PFSK-1 (cell line): Measurements from ENCODE around the gene FBXL13.

Experiments
- FOXP2 ChIP-seq: optimal IDR thresholded peaks from 2 replicates; pipeline ENCODE3; 2011; ENCODE audit warnings: borderline replicate concordance, control low read depth, inconsistent platforms; ENCODE audit not compliant: insufficient read depth; ENCODE audit errors: extremely low read length, extremely low read depth
- POLR2AphosphoS5 ChIP-seq: IDR thresholded peaks from 2 replicates; pipeline ENCODE4 v1.6.1; 2012; ENCODE audit warnings: low read depth, mild to moderate bottlenecking, control low read depth, low read length, moderate library complexity
- REST ChIP-seq, 2 experiments: IDR thresholded peaks; 2 replicates each; pipeline versions ENCODE4 v1.6.1 to v1.8.0; 2011 to 2012; ENCODE audit warnings: low read depth in 2 of 2, low read length in 2 of 2, control low read depth in 1 of 2, inconsistent platforms in 1 of 2, mild to moderate bottlenecking in 1 of 2, moderate library complexity in 1 of 2; ENCODE audit not compliant: insufficient read depth in 1 of 2
- SIN3A ChIP-seq: IDR thresholded peaks from 2 replicates; pipeline ENCODE4 v1.6.1; 2012; ENCODE audit warnings: mild to moderate bottlenecking, low read length, moderate library complexity, borderline replicate concordance; ENCODE audit not compliant: insufficient read depth
- TAF1 ChIP-seq: IDR thresholded peaks from 2 replicates; pipeline ENCODE4 v1.6.1; 2012; ENCODE audit warnings: low read length, control low read depth, borderline replicate concordance; ENCODE audit not compliant: insufficient read depth

The FBXL13 gene

GRCh38 chr7:102992938-102993717 is 81.5 kb downstream of the FBXL13 start:
- TF ChIP-seq POLR2AphosphoS5 = no peak
- TF ChIP-seq TAF1 = no peak
- TF ChIP-seq FOXP2 = no peak
- no peak for TF ChIP-seq SIN3A
- no peak for TF ChIP-seq REST (IDR thresholded peaks at IDR 0.05; ENCODE audit: insufficient read depth in 1 of 2, low read depth in 2 of 2, low read length in 2 of 2)

GRCh38 chr7:102992509-102992937 is 82.1 kb downstream of the FBXL13 start:
- TF ChIP-seq FOXP2 (no peak), POLR2AphosphoS5 (no peak), REST (IDR thresholded peaks at IDR 0.05; ENCODE audit: insufficient read depth in 1 of 2, low read depth in 2 of 2, low read length in 2 of 2) (no peak), TAF1 (no peak), SIN3A (no peak)

GRCh38 chr7:102991540-102992214 is 82.9 kb downstream of the FBXL13 start:
- TF ChIP-seq POLR2AphosphoS5 = 0 out of 2 replicates have a peak, but pooled peaks have one; percentile 23
- 0 out of 4 replicates have a peak, but pooled peaks of 1 of the 2 experiments have one; percentile 39 for TF ChIP-seq REST (IDR thresholded peaks at IDR 0.05; ENCODE audit: insufficient read depth in 1 of 2, low read depth in 2 of 2, low read length in 2 of 2)
- TF ChIP-seq SIN3A = no peak; the same call in 1 of the 2 replicates
- peak; percentile 49; the same call in 1 of the 2 replicates for TF ChIP-seq TAF1

- TF ChIP-seq TAF1 (no peak), FOXP2 (no peak), SIN3A (no peak), REST (IDR thresholded peaks at IDR 0.05; ENCODE audit: insufficient read depth in 1 of 2, low read depth in 2 of 2, low read length in 2 of 2) (no peak), POLR2AphosphoS5 (no peak)
These were observed 83.5 kb downstream of the FBXL13 start for GRCh38 chr7:102991077-102991539.
